ENCODE data around the gene IQGAP2. TPM values are rescaled to one million over a fixed set of nuclear protein-coding genes. Genes with fewer than 3 reads are reported as not detected.

The IQGAP2 gene
- total and polyA plus RNA-seq, 2 of the 8 experiments (the other 6 are each of a cell fraction or from before 2014, with no cell fraction given): 19.7 to 66.0 TPM

GRCh38 chr5:76684756-76685519 lies 281.9 kb downstream of the IQGAP2 start:
- Histone ChIP-seq H3K18ac (ENCODE audit: extremely low read depth, low read length) (no peak overlapping the region), H3K4ac (replicated peaks; ENCODE audit: insufficient read length, low read depth, low read length) (no peak overlapping the region), H4K8ac (ENCODE audit: extremely low read depth, insufficient read depth, low read length) (no peak overlapping the region), H3K9ac (replicated peaks in 1 of 4; ENCODE audit: extremely low read depth in 1 of 4, low read depth in 3 of 4, low read length in 3 of 4) (no peak overlapping the region), H2BK15ac (ENCODE audit: low read length) (no peak overlapping the region), H3K23me2 (ENCODE audit: low read depth, low read length) (no peaks in the 10 kb centered on the region), H3K4me3 (ENCODE audit: extremely low read depth in 1 of 4, insufficient read depth in 2 of 4, low read depth in 3 of 4, low read length in 4 of 4) (no peak overlapping the region), H3K27me3 (replicated peaks in 1 of 4; ENCODE audit: control insufficient read depth in 3 of 4, extremely low read depth in 1 of 4, insufficient read depth in 3 of 4, low read length in 3 of 4) (peaks cover 0 to 1% (median 0%) of the 10 kb centered on the region in 4 experiments; a peak in 1 of 7 replicates), H3K14ac (ENCODE audit: insufficient read length) (no peak overlapping the region), H2BK12ac (ENCODE audit: low read depth, low read length) (no peak overlapping the region), H2BK20ac (ENCODE audit: low read length) (no peak overlapping the region), H3K4me2 (ENCODE audit: insufficient read depth in 1 of 2, low read depth in 2 of 2, low read length in 2 of 2) (no peak overlapping the region), H4K20me1 (replicated peaks in 1 of 2; ENCODE audit: control insufficient read depth in 1 of 2, insufficient read depth in 2 of 2, low read length in 2 of 2) (no peaks in the 10 kb centered on the region), H2AK5ac (ENCODE audit: low read depth, low read length) (no peak overlapping the region), H2AFZ (ENCODE audit: low read length) (no peak overlapping the region), H3K27ac (ENCODE audit: low read depth, low read length) (no peak overlapping the region), H4K5ac (ENCODE audit: insufficient read length, low read depth, low read length) (no peak overlapping the region), H3K79me1 (ENCODE audit: low read depth, low read length) (no peaks in the 10 kb centered on the region), H3K9me3 (ENCODE audit: insufficient read depth in 2 of 2, low read depth in 1 of 2, low read length in 1 of 2) (no peaks in the 10 kb centered on the region), H3K23ac (ENCODE audit: insufficient read length) (no peak overlapping the region), H4K91ac (replicated peaks; ENCODE audit: insufficient read length, low read length) (no peak overlapping the region), H3K79me2 (ENCODE audit: control insufficient read depth in 1 of 2, insufficient read depth in 2 of 2, low read length in 2 of 2) (no peaks in the 10 kb centered on the region), H2BK120ac (replicated peaks; ENCODE audit: low read depth, low read length) (no peak overlapping the region), H3K4me1 (replicated peaks in 1 of 4; ENCODE audit: control insufficient read depth in 3 of 4, insufficient read depth in 4 of 4, low read length in 3 of 4) (no peaks in the 10 kb centered on the region), H3K56ac (replicated peaks; ENCODE audit: insufficient read length, low read depth, low read length) (no peak overlapping the region), H2BK5ac (ENCODE audit: low read depth, low read length) (no peak overlapping the region), H3K36me3 (ENCODE audit: control insufficient read depth in 2 of 4, insufficient read depth in 4 of 4, low read length in 3 of 4) (no peaks in the 10 kb centered on the region; a peak in 1 of 8 replicates)
- FAIRE-seq (no peak), DNase-seq (ENCODE audit: low read depth in 1 of 2, low spot score in 2 of 2) (no peak)
- WGBS, 2 experiments (ENCODE audit: extremely low coverage in 1 of 2, insufficient coverage in 1 of 2, insufficient read length in 1 of 2, insufficient replicate concordance in 2 of 2, low coverage in 1 of 2, low lambda C conversion rate in 2 of 2, missing lambda C conversion rate in 1 of 2): 92% methylated on average over 5 of the region's 5 CpGs; no CpG with 5 or more reads in 1 of the 2 experiments
- ChIA-PET POLR2A (ENCODE audit: partially characterized antibody) (interaction anchor here (0.6 to 0.7 kb wide), 2 partner anchors 8 to 348 kb away, joined by 3 to 4 read pairs; no protein-coding TSS in a partner anchor), CTCF (ENCODE audit: partially characterized antibody) (no interaction called here)
- TF ChIP-seq TCF12 (IDR thresholded peaks at IDR 0.05; ENCODE audit: low read depth, low read length) (no peak), SIN3A (conservative IDR thresholded peaks at IDR 0.05 in 1 of 2, IDR thresholded peaks at IDR 0.05 in 1 of 2; ENCODE audit: low read depth in 1 of 2, low read length in 2 of 2) (no peak), CREB1 (IDR thresholded peaks at IDR 0.05) (no peak), JUND (IDR thresholded peaks at IDR 0.05; ENCODE audit: low read length) (no peak), RAD21 (IDR thresholded peaks at IDR 0.05 in 1 of 2, conservative IDR thresholded peaks at IDR 0.05 in 1 of 2; ENCODE audit: low read depth in 2 of 2, low read length in 2 of 2) (no peak)

Measured in H1 (cell line).